ENCODE results near the gene TRAPPC4.
"Not testable (repeated sequence)": the region's sequence is repeated elsewhere in the genome, so short reads cannot be mapped to it uniquely, and the experiment has no call there.

Gene TRAPPC4

GRCh38 chr11:119014209-119014924, 4.2 kb upstream of the TRAPPC4 start:
- no peak for DNase-seq

- DNase-seq = no peak
These were observed 3.4 kb upstream of the TRAPPC4 start for GRCh38 chr11:119015054-119015611.

GRCh38 chr11:119016216-119017009, 2.2 kb upstream of the TRAPPC4 start:
- DNase-seq = no peak

GRCh38 chr11:119017377-119017776, 1.2 kb upstream of the TRAPPC4 start:
- not testable (repeated sequence) for DNase-seq

GRCh38 chr11:119019996-119020395, 1.4 kb downstream of the TRAPPC4 start:
- DNase-seq = no peak

GRCh38 chr11:119021631-119022030, 3.1 kb downstream of the TRAPPC4 start:
- DNase-seq = no peak

GRCh38 chr11:119023741-119024140, 5.2 kb downstream of the TRAPPC4 start:
- DNase-seq = no peak

- no peak for DNase-seq
These were observed 6.0 kb downstream of the TRAPPC4 start for GRCh38 chr11:119024430-119025098.

GRCh38 chr11:119025099-119025473, 6.5 kb downstream of the TRAPPC4 start:
- no peak for DNase-seq

- no peak for DNase-seq
These were observed 7.0 kb downstream of the TRAPPC4 start for GRCh38 chr11:119025541-119025940.

- DNase-seq = no peak
These were observed 7.6 kb downstream of the TRAPPC4 start for GRCh38 chr11:119025978-119026766.

- no peak for DNase-seq
These were observed 8.4 kb downstream of the TRAPPC4 start for GRCh38 chr11:119026970-119027369.

- no peak for DNase-seq
These were observed 9.2 kb downstream of the TRAPPC4 start for GRCh38 chr11:119027561-119028345.

- no peak for DNase-seq
These were observed 9.9 kb downstream of the TRAPPC4 start for GRCh38 chr11:119028346-119029068.

- no peak for DNase-seq
These were observed 10.4 kb downstream of the TRAPPC4 start for GRCh38 chr11:119029069-119029339.

GRCh38 chr11:119029340-119030028, 10.9 kb downstream of the TRAPPC4 start:
- DNase-seq = no peak

GRCh38 chr11:119030029-119030328, 11.4 kb downstream of the TRAPPC4 start:
- DNase-seq = no peak

- peak; percentile 100 for DNase-seq
These were observed 11.9 kb downstream of the TRAPPC4 start, which contains the start of gene SLC37A4 for GRCh38 chr11:119030329-119031047. Gene SLC37A4, minus strand, starts transcription at chr11:119030877.

GRCh38 chr11:119031912-119032280, 13.3 kb downstream of the TRAPPC4 start:
- DNase-seq = no peak

GRCh38 chr11:119033421-119033820, 14.9 kb downstream of the TRAPPC4 start:
- DNase-seq = not testable (repeated sequence)

Data from activated T-cell treated with anti-CD3 and anti-CD28 coated beads, Interleukin-2, amount 50 U/mL, for 1 hour (primary cell).